Measurements from ENCODE around the gene SORT1.
"Not testable (repeated sequence)": the region's sequence is repeated elsewhere in the genome, so short reads cannot be mapped to it uniquely, and the experiment has no call there.

The SORT1 gene

DNA sequence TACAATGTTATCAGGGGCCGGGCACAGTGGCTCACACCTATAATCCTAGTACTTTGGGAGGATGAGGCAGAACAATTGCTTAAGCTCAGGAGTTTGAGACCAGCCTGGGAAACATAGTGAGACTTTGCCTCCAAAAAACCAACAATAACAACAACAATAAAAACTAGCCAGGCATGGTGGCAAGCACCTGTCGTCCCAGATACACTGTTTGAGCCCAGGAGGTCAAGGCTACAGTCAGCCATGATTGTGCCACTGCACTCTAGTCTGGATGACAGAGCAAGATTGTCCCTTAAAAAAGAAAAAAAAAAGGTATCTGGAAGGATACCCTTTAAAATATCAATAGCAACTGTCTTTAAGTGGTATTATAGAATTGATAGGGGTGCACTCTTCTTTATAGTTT is 16.1 kb downstream of the SORT1 start:
- TF ChIP-seq CTCF (IDR thresholded peaks at IDR 0.05; ENCODE audit: low read depth, low read length) = no peak
- no peak for DNase-seq
- Histone ChIP-seq H3K27me3 (ENCODE audit: insufficient read depth, low read depth, severe bottlenecking) (no peaks in the 10 kb centered on the region), H3K4me3 (ENCODE audit: low read depth, low read length) (no peak overlapping the region), H3K9me3 (ENCODE audit: severe bottlenecking) (no peaks in the 10 kb centered on the region), H3K27ac (no peak overlapping the region), H3K36me3 (no peaks in the 10 kb centered on the region; the same call in none of the 2 replicates)

GRCh38 chr1:109379907-109380306 is 17.8 kb downstream of the SORT1 start:
- Histone ChIP-seq H3K9me3 (ENCODE audit: severe bottlenecking) (no peaks in the 10 kb centered on the region), H3K36me3 (no peaks in the 10 kb centered on the region; the same call in none of the 2 replicates), H3K27ac (no peak overlapping the region), H3K27me3 (ENCODE audit: insufficient read depth, low read depth, severe bottlenecking) (no peaks in the 10 kb centered on the region), H3K4me3 (ENCODE audit: low read depth, low read length) (no peak overlapping the region)
- TF ChIP-seq CTCF (IDR thresholded peaks at IDR 0.05; ENCODE audit: low read depth, low read length) = no peak
- no peak for DNase-seq

GRCh38 chr1:109379422-109379821 is 18.3 kb downstream of the SORT1 start:
- no peak for TF ChIP-seq CTCF (IDR thresholded peaks at IDR 0.05; ENCODE audit: low read depth, low read length)
- H3K36me3 ChIP-seq = no peaks in the 10 kb centered on the region; the same call in 1 of the 2 replicates
- H3K4me3 ChIP-seq (ENCODE audit: low read depth, low read length) = no peak overlapping the region
- H3K27me3 ChIP-seq (ENCODE audit: insufficient read depth, low read depth, severe bottlenecking) = no peaks in the 10 kb centered on the region
- DNase-seq = no peak
- H3K9me3 ChIP-seq (ENCODE audit: severe bottlenecking) = no peaks in the 10 kb centered on the region
- H3K27ac ChIP-seq = no peak overlapping the region

DNA sequence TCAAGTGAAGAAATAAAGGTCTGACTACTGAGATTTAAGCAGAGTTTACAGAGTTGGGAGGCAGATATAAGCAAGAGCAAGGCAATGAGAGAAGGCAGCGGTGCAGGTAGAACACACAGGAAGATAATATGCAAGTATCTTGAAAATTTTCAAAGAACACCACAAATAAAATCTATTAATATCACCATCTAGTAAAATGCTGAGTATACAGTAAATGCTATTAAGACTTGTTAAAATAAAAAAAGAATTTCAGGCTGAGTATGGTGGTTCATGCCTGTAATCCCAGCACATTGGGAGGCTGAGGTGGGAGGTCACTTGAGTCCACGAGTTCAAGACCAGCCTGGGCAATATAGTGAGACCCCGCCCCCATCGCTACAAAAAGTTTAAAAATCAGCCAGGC is 20.0 kb downstream of the SORT1 start:
- no peaks in the 10 kb centered on the region for H3K9me3 ChIP-seq (ENCODE audit: severe bottlenecking)
- DNase-seq = no peak
- TF ChIP-seq CTCF (IDR thresholded peaks at IDR 0.05; ENCODE audit: low read depth, low read length) = no peak
- H3K36me3 ChIP-seq = no peaks in the 10 kb centered on the region; the same call in 1 of the 2 replicates
- no peak overlapping the region for H3K27ac ChIP-seq
- H3K4me3 ChIP-seq (ENCODE audit: low read depth, low read length) = no peak overlapping the region
- no peaks in the 10 kb centered on the region for H3K27me3 ChIP-seq (ENCODE audit: insufficient read depth, low read depth, severe bottlenecking)

DNA sequence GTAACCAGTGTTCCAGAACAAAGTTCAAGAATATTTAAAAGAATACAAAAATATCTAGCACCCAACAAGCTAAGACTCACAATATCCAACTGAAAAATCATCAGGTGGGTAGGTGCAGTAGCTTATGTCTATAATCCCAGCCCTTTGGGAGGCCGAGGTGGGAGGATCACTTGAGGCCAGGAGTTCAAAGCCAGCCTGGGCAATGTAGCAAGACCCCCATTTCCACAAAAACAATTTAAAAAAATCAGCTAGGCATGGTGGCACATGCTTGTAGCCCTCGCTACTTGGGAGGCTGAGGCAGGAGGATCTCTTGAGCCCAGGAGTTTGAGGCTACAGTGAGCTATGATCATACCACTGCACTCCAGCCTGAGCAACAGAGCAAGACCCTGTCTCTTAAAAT is 24.0 kb downstream of the SORT1 start:
- DNase-seq, H3K27ac ChIP-seq: not testable (repeated sequence)

DNA sequence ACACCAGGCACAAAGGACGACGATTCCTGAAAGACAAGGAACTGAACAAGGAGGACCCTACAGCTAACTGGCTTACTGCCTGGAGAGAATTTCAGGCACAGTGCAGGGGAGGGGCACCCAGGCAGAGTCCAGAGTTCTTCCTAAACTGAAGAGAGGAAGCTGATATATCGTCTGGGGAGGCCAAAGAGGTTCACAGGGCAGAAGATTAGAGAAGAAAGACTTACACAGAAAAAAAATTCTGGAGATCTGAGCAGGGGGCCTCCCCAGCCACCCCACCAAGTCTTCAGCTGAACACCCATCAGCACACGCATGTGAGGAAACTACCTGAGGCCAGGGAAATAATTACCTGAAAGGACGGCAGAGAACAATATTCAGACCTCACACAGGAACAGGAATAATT is 24.6 kb downstream of the SORT1 start:
- DNase-seq = no peak
- TF ChIP-seq CTCF (IDR thresholded peaks at IDR 0.05; ENCODE audit: low read depth, low read length) = no peak

More for the DNA sequence above, 24.0 kb downstream of the SORT1 start:
- H3K36me3 ChIP-seq; H3K4me3 ChIP-seq (ENCODE audit: low read depth, low read length); H3K27me3 ChIP-seq (ENCODE audit: insufficient read depth, low read depth, severe bottlenecking); H3K9me3 ChIP-seq (ENCODE audit: severe bottlenecking): not testable (repeated sequence)

More for the DNA sequence above, 24.6 kb downstream of the SORT1 start:
- Histone ChIP-seq H3K27me3 (ENCODE audit: insufficient read depth, low read depth, severe bottlenecking) (no peaks in the 10 kb centered on the region), H3K4me3 (ENCODE audit: low read depth, low read length) (no peak overlapping the region), H3K36me3 (peaks cover 3% of the 10 kb centered on the region; the same call in 1 of the 2 replicates), H3K9me3 (ENCODE audit: severe bottlenecking) (no peaks in the 10 kb centered on the region), H3K27ac (no peak overlapping the region)

Measured in WERI-Rb-1 (cell line).